ENCODE results near the gene SRRM5. TPM values are rescaled to one million over a fixed set of nuclear protein-coding genes. Genes with fewer than 3 reads are reported as not detected.

Gene SRRM5
- total RNA-seq, 1 donor from 2014 or later: 0.12 TPM

Other genes with a start within 250 kb of the SRRM5 start
- gene TEX101, start 197.2 kb upstream of the SRRM5 start, total RNA-seq: 3.3 TPM
- 739 TPM for gene LYPD3, start 146.5 kb upstream of the SRRM5 start, total RNA-seq
- 52.2 TPM for gene PHLDB3, start 107.3 kb upstream of the SRRM5 start, total RNA-seq
- gene ETHE1, start 84.9 kb upstream of the SRRM5 start, total RNA-seq: 81.9 TPM
- gene ZNF575, start 78.9 kb upstream of the SRRM5 start, total RNA-seq: 0.72 TPM
- gene XRCC1, start 36.6 kb upstream of the SRRM5 start, total RNA-seq: 15.6 TPM
- 9.1 TPM for gene PINLYP, start 36.3 kb upstream of the SRRM5 start, total RNA-seq
- 10.5 TPM for gene IRGQ, start 16.0 kb upstream of the SRRM5 start, total RNA-seq
- 12.4 TPM for gene ZNF576, start 15.5 kb upstream of the SRRM5 start, total RNA-seq
- gene ZNF428, start 7.5 kb downstream of the SRRM5 start, total RNA-seq: 14.9 TPM
- 13.0 TPM for gene CADM4, start 27.8 kb downstream of the SRRM5 start, total RNA-seq
- 5.8 TPM for gene PLAUR, start 58.1 kb downstream of the SRRM5 start, total RNA-seq
- gene IRGC, start 104.0 kb downstream of the SRRM5 start, total RNA-seq: not detected
- 22.3 TPM for gene SMG9, start 142.9 kb downstream of the SRRM5 start, total RNA-seq
- gene KCNN4, start 168.9 kb downstream of the SRRM5 start, total RNA-seq: 4.1 TPM
- gene LYPD5, start 190.4 kb downstream of the SRRM5 start, total RNA-seq: 18.0 TPM
- 5.3 TPM for gene ZNF283, start 215.2 kb downstream of the SRRM5 start, total RNA-seq

Data from esophagus mucosa (tissue), 1 donor.